Thyroid gland (tissue), 4 donors: Measurements from ENCODE around the gene ACAN. TPM values are rescaled to one million over a fixed set of nuclear protein-coding genes. Genes with fewer than 3 reads are reported as not detected.

Experiments used
- DNase-seq, 2 donors: peaks; one replicate each; pipeline ENCODE4 v3.0.0-alpha.2; 2019
- H3K27ac ChIP-seq, 3 donors: fragments of 200-600 bp; sonication (generic); 1 replicate in 2 of 3; 2 replicates in 1 of 3; pipeline ENCODE4 v1.5.1; 2016 to 2019; ENCODE audit warnings: mild to moderate bottlenecking in 1 of 3, moderate library complexity in 1 of 3
- H3K27me3 ChIP-seq: fragments of 200-600 bp; sonication (generic); one replicate; pipeline ENCODE4 v1.5.1; 2019
- H3K36me3 ChIP-seq, 2 donors: fragments of 200-600 bp; sonication (generic); one replicate each; pipeline ENCODE4 v1.5.1; 2016 to 2019
- H3K4me1 ChIP-seq, 2 donors: fragments of 200-600 bp; sonication (generic); one replicate each; pipeline ENCODE4 v1.5.1; 2017 to 2019
- H3K4me3 ChIP-seq, 3 donors: fragments of 200-600 bp; sonication (generic); replicated peaks in 1 of 3; 1 replicate in 2 of 3; 2 replicates in 1 of 3; pipeline ENCODE4 v1.5.1; 2016; ENCODE audit warnings: mild to moderate bottlenecking in 1 of 3
- H3K9me3 ChIP-seq: fragments of 200-600 bp; sonication (generic); one replicate; pipeline ENCODE4 v1.5.1; 2017
- CTCF ChIP-seq, 6 experiments: fragments of 200-600 bp in 3 of 6; fragments of 450-650 bp in 3 of 6; sonication (generic) in 3 of 6; IDR thresholded peaks; one replicate each; pipeline ENCODE4 v1.5.1; 2016 to 2019; ENCODE audit warnings: antibody characterized with exemption in 6 of 6, mild to moderate bottlenecking in 2 of 6, inconsistent platforms in 1 of 6, moderate library complexity in 1 of 6
- POLR2A ChIP-seq, 2 donors: fragments of 450-650 bp; IDR thresholded peaks; one replicate each; pipeline ENCODE4 v1.6.1; 2017; ENCODE audit warnings: antibody characterized with exemption in 2 of 2, mild to moderate bottlenecking in 2 of 2, moderate library complexity in 1 of 2
- WGBS, 2 donors: methylation state at CpG; one replicate each; pipeline ENCODE4 v1.1.5; 2017; 5-methylcytosine and 5-hydroxymethylcytosine counted together
- intact Hi-C: fragments of 100-400 bp; cut with DNase I; formaldehyde crosslinking; loops from one replicate; pipeline ENCODE4 v1.15.1; 2023
- total RNA-seq, 4 donors: library from RNA; depleted of rRNA; stranded (reverse); fragments of >200 nt; gene quantifications; one replicate each; pipeline ENCODE4 v1.2.3, GENCODE V29; 2016

ACAN gene
- total RNA-seq, 4 donors from 2014 or later = 0.13 to 0.73 (median 0.25) TPM; not detected in 1

- intact Hi-C loops = no loop called here
- WGBS, 2 donors = 67 to 68% methylated on average over 9 of the region's 9 CpGs
- Histone ChIP-seq H3K27me3 (no peaks in the 10 kb centered on the region), H3K9me3 (no peaks in the 10 kb centered on the region), H3K4me3 (no peak overlapping the region), H3K4me1 (no peaks in the 10 kb centered on the region), H3K36me3 (no peaks in the 10 kb centered on the region), H3K27ac (no peak overlapping the region)
- DNase-seq = no peak
- no peak for TF ChIP-seq POLR2A (IDR thresholded peaks at IDR 0.05)
- no peak for TF ChIP-seq CTCF (IDR thresholded peaks at IDR 0.05)
Observed at GRCh38 chr15:88805031-88805780, 2.0 kb downstream of the ACAN start.

- H3K4me1 ChIP-seq = no peaks in the 10 kb centered on the region
- H3K27me3 ChIP-seq = no peaks in the 10 kb centered on the region
- WGBS, 2 donors = 81 to 84% methylated on average over 6 of the region's 6 CpGs
- intact Hi-C loops = no loop called here
- no peak overlapping the region for H3K4me3 ChIP-seq
- H3K9me3 ChIP-seq = no peaks in the 10 kb centered on the region
- TF ChIP-seq CTCF (IDR thresholded peaks at IDR 0.05) = no peak
- no peak for TF ChIP-seq POLR2A (IDR thresholded peaks at IDR 0.05)
- no peak overlapping the region for H3K27ac ChIP-seq
- no peaks in the 10 kb centered on the region for H3K36me3 ChIP-seq
- DNase-seq = no peak
Observed at GRCh38 chr15:88810446-88810845, 7.2 kb downstream of the ACAN start.

GRCh38 chr15:88812133-88812532 is 8.9 kb downstream of the ACAN start:
- no peaks in the 10 kb centered on the region for H3K4me1 ChIP-seq
- no peak overlapping the region for H3K4me3 ChIP-seq
- no peak for DNase-seq
- H3K9me3 ChIP-seq = no peaks in the 10 kb centered on the region
- H3K27ac ChIP-seq = no peak overlapping the region
- no peak for TF ChIP-seq CTCF (IDR thresholded peaks at IDR 0.05)
- no peak for TF ChIP-seq POLR2A (IDR thresholded peaks at IDR 0.05)
- intact Hi-C loops = no loop called here
- no peaks in the 10 kb centered on the region for H3K36me3 ChIP-seq
- H3K27me3 ChIP-seq = no peaks in the 10 kb centered on the region
- 41 to 54% methylated on average over 3 to 4 of the region's 4 CpGs for WGBS, 2 donors

- Histone ChIP-seq H3K4me3 (no peak overlapping the region), H3K27ac (no peak overlapping the region), H3K36me3 (no peaks in the 10 kb centered on the region), H3K27me3 (no peaks in the 10 kb centered on the region), H3K4me1 (no peaks in the 10 kb centered on the region), H3K9me3 (no peaks in the 10 kb centered on the region)
- intact Hi-C loops = no loop called here
- WGBS, 2 donors = 81 to 90% methylated on average over 4 of the region's 4 CpGs
- TF ChIP-seq POLR2A (IDR thresholded peaks at IDR 0.05) (no peak), CTCF (IDR thresholded peaks at IDR 0.05) (no peak)
- DNase-seq = no peak
Observed at GRCh38 chr15:88813960-88814359, 10.7 kb downstream of the ACAN start.

GRCh38 chr15:88814393-88814792 is 11.2 kb downstream of the ACAN start:
- intact Hi-C loops = no loop called here
- TF ChIP-seq POLR2A (IDR thresholded peaks at IDR 0.05) = no peak
- Histone ChIP-seq H3K4me1 (no peaks in the 10 kb centered on the region), H3K36me3 (no peaks in the 10 kb centered on the region), H3K27me3 (no peaks in the 10 kb centered on the region), H3K4me3 (no peak overlapping the region), H3K9me3 (no peaks in the 10 kb centered on the region), H3K27ac (no peak overlapping the region)
- WGBS, 2 donors = 80 to 90% methylated on average over 5 to 6 of the region's 6 CpGs
- DNase-seq = no peak
